GM12878 (cell line): ENCODE results near the gene SPATA46. TPM values are rescaled to one million over a fixed set of nuclear protein-coding genes. Genes with fewer than 3 reads are reported as not detected.

Experiments
- ATAC-seq: fragments of 200-7000 bp; cut with Tn5 transposase; 3 replicates; pipeline ENCODE4 v1.9.1; 2020; ENCODE audit warnings: mild to moderate bottlenecking, moderate library complexity
- BruUV-seq: library from RNA; stranded (reverse); fragments of 400-500 nt; replicated peaks from 2 replicates; lab custom pipeline; 2021; lab: Mats Ljungman, UMichigan
- CTCF ChIA-PET: fragments of 300-600 bp; sonication (Branson Sonifier 250); formaldehyde crosslinking; extraction: SDS; loops from one replicate; lab custom pipeline; 2021; ENCODE audit warnings: inconsistent platforms; lab: Yijun Ruan, JAX
- POLR2A ChIA-PET: fragments of 350-600 bp; formaldehyde crosslinking; extraction: SDS; loops from one replicate; lab custom pipeline; 2021; ENCODE audit warnings: inconsistent platforms; lab: Charles Lee
- RAD21 ChIA-PET: fragments of 300-600 bp; sonication (Branson Sonifier 250); formaldehyde crosslinking; loops from one replicate; lab custom pipeline; 2023; ENCODE audit warnings: antibody characterized with exemption; ENCODE audit not compliant: unreplicated experiment; lab: Charles Lee
- SMC1A ChIA-PET: fragments of 300-600 bp; sonication (Branson Sonifier 250); formaldehyde crosslinking; loops from one replicate; lab custom pipeline; 2023; ENCODE audit not compliant: unreplicated experiment, uncharacterized antibody; lab: Charles Lee
- DNase-seq: peaks from one replicate; pipeline ENCODE4 v3.0.0-alpha.2; 2011; ENCODE audit warnings: low read depth, low spot score
- FAIRE-seq: peaks from 3 replicates; lab custom pipeline; 2011; peaks lifted over from hg19 to GRCh38; lab: Jason Lieb, UNC
- H2AFZ ChIP-seq: 2 replicates; pipeline ENCODE4 v1.6.0; 2011; ENCODE audit warnings: low read depth, low read length, control low read depth; ENCODE audit not compliant: control insufficient read depth
- H3K27ac ChIP-seq: 2 replicates; pipeline ENCODE4 v1.5.1; 2011; ENCODE audit warnings: control low read depth; ENCODE audit not compliant: control insufficient read depth, insufficient read depth
- H3K27me3 ChIP-seq, 2 experiments: replicated peaks in 1 of 2; 2 replicates each; pipeline versions ENCODE4 v1.6.0 to v1.6.1; 2011; ENCODE audit warnings: low read length in 1 of 2; ENCODE audit not compliant: control insufficient read depth in 2 of 2, insufficient read depth in 2 of 2
- H3K36me3 ChIP-seq, 2 experiments: 2 replicates each; pipeline ENCODE4 v1.5.1; 2011; ENCODE audit warnings: low read length in 1 of 2; ENCODE audit not compliant: control insufficient read depth in 2 of 2, insufficient read depth in 2 of 2
- H3K4me1 ChIP-seq: 2 replicates; pipeline ENCODE4 v1.6.1; 2011; ENCODE audit warnings: mild to moderate bottlenecking, low read length, moderate library complexity, mixed read lengths; ENCODE audit not compliant: control insufficient read depth, insufficient read depth
- H3K4me2 ChIP-seq: 2 replicates; pipeline ENCODE4 v1.6.0; 2011; ENCODE audit warnings: control low read depth; ENCODE audit not compliant: control insufficient read depth, insufficient read depth
- H3K4me3 ChIP-seq: fragments of 200-600 bp; sonication (generic); 2 replicates; pipeline ENCODE4 v1.5.1; 2016
- H3K79me2 ChIP-seq: 2 replicates; pipeline ENCODE4 v1.6.0; 2011; ENCODE audit warnings: low read length; ENCODE audit not compliant: control insufficient read depth, insufficient read depth
- H3K9ac ChIP-seq: 2 replicates; pipeline ENCODE4 v1.8.0; 2011; ENCODE audit warnings: low read length, control low read depth, mixed read lengths; ENCODE audit not compliant: control insufficient read depth, insufficient read depth
- H3K9me3 ChIP-seq: replicated peaks from 3 replicates; pipeline ENCODE4 v1.5.1; 2011; ENCODE audit warnings: mild to moderate bottlenecking, low read length; ENCODE audit not compliant: control insufficient read depth, insufficient read depth
- H4K20me1 ChIP-seq: 2 replicates; pipeline ENCODE4 v1.6.0; 2011; ENCODE audit not compliant: control insufficient read depth, insufficient read depth
- BMI1 ChIP-seq: fragments of 450-650 bp; IDR thresholded peaks from 2 replicates; pipeline ENCODE4 v1.6.1; 2016; ENCODE audit warnings: mild to moderate bottlenecking, moderate library complexity, borderline replicate concordance
- CBFB ChIP-seq: IDR thresholded peaks from 2 replicates; pipeline ENCODE4 v1.6.1; 2016; ENCODE audit warnings: antibody characterized with exemption, low read depth
- DPF2 ChIP-seq: fragments of 450-650 bp; IDR thresholded peaks from 2 replicates; pipeline ENCODE4 v1.6.1; 2017; ENCODE audit warnings: mild to moderate bottlenecking
- EGR1 ChIP-seq, 2 experiments: IDR thresholded peaks; 1 replicate in 1 of 2; 2 replicates in 1 of 2; pipeline ENCODE4 v1.6.1; 2011 to 2012; ENCODE audit warnings: low read depth in 2 of 2, low read length in 2 of 2, borderline replicate concordance in 1 of 2, mild to moderate bottlenecking in 1 of 2, moderate library complexity in 1 of 2
- EP300 ChIP-seq, 2 experiments: fragments of 150-350 bp in 1 of 2; IDR thresholded peaks; 2 replicates each; pipeline ENCODE4 v1.6.1; 2011 to 2012; ENCODE audit warnings: low read depth in 2 of 2, low read length in 2 of 2, borderline replicate concordance in 1 of 2, improper control_type of control experiment in 1 of 2, inconsistent platforms in 1 of 2; ENCODE audit not compliant: control insufficient read depth in 1 of 2
- HDGF ChIP-seq: fragments of 450-650 bp; IDR thresholded peaks from 2 replicates; pipeline ENCODE4 v1.6.1; 2016; ENCODE audit warnings: antibody characterized with exemption
- MEF2B ChIP-seq: fragments of 450-650 bp; IDR thresholded peaks from 2 replicates; pipeline ENCODE4 v1.6.1; 2018; ENCODE audit warnings: mild to moderate bottlenecking, moderate library complexity; ENCODE audit not compliant: partially characterized antibody, poor library complexity, severe bottlenecking
- NFXL1 ChIP-seq: fragments of 450-650 bp; IDR thresholded peaks from 2 replicates; pipeline ENCODE4 v1.6.1; 2017; ENCODE audit warnings: antibody characterized with exemption, mild to moderate bottlenecking, borderline replicate concordance
- NR2F1 ChIP-seq: fragments of 450-650 bp; conservative IDR thresholded peaks from 2 replicates; pipeline ENCODE4 v1.6.1; 2017; ENCODE audit warnings: mild to moderate bottlenecking
- POLR2AphosphoS5 ChIP-seq: IDR thresholded peaks from 2 replicates; pipeline ENCODE4 v1.6.1; 2011; ENCODE audit warnings: mild to moderate bottlenecking, low read length, inconsistent platforms
- RBBP5 ChIP-seq: fragments of 200-600 bp; sonication (generic); conservative IDR thresholded peaks from 2 replicates; pipeline ENCODE4 v1.6.1; 2016
- SRF ChIP-seq, 2 experiments: IDR thresholded peaks; 2 replicates each; pipeline ENCODE4 v1.6.1; 2011; ENCODE audit warnings: low read depth in 2 of 2, low read length in 2 of 2, mild to moderate bottlenecking in 1 of 2, moderate library complexity in 1 of 2
- STAT3 ChIP-seq: IDR thresholded peaks from 2 replicates; pipeline ENCODE4 v1.6.1; 2011; ENCODE audit warnings: low read depth, low read length, improper control_type of control experiment
- SUPT20H ChIP-seq: IDR thresholded peaks from 2 replicates; pipeline ENCODE4 v1.6.1; 2011; ENCODE audit warnings: low read depth, mild to moderate bottlenecking, low read length, moderate library complexity, borderline replicate concordance; ENCODE audit not compliant: control insufficient read depth
- YBX1 ChIP-seq: fragments of 450-650 bp; IDR thresholded peaks from 2 replicates; pipeline ENCODE4 v1.6.1; 2016; ENCODE audit warnings: antibody characterized with exemption
- ZBED1 ChIP-seq: IDR thresholded peaks from 2 replicates; pipeline ENCODE4 v1.6.1; 2016; ENCODE audit warnings: borderline replicate concordance
- WGBS: methylation state at CpG from one replicate; pipeline ENCODE4 v1.1.6; 2016; ENCODE audit warnings: low lambda C conversion rate; ENCODE audit not compliant: insufficient replicate concordance, insufficient coverage; ENCODE audit errors: missing lambda C conversion rate; 5-methylcytosine and 5-hydroxymethylcytosine counted together
- in situ Hi-C: fragments of 300-500 bp; cut with MboI; formaldehyde crosslinking; loops from 9 replicates; pipeline ENCODE4 v1.14.3; 2018; ENCODE audit warnings: mixed read lengths
- intact Hi-C: fragments of 100-400 bp; cut with micrococcal nuclease; formaldehyde crosslinking; loops from one replicate; pipeline ENCODE4 v1.14.2; 2022; ENCODE audit not compliant: unreplicated experiment
- polyA plus RNA-seq, 11 experiments: library from polyadenylated mRNA; depleted of rRNA in 4 of 11; unstranded in 6 of 11; stranded (reverse) in 5 of 11; fragments of >200 nt; fragmentation: Nextera tagmentation in 4 of 11; fragmentation: Illumina TruSeq in 1 of 11; extraction: Ambion mirVana in 4 of 11; extraction: Trizol in 1 of 11; gene quantifications; 1 replicate in 1 of 11; 2 replicates in 10 of 11; pipeline versions ENCODE4 v1.2.1 to v1.2.3, GENCODE V29; 2011 to 2016; ENCODE audit warnings: inconsistent platforms in 2 of 11, missing spikeins in 2 of 11, low read depth in 1 of 11
- total RNA-seq, 4 experiments: library from RNA; depleted of rRNA in 3 of 4; stranded (reverse); fragments of >200 nt in 3 of 4; fragmentation: Illumina TruSeq in 1 of 4; extraction: Trizol in 1 of 4; gene quantifications; 2 replicates each; pipeline versions ENCODE4 v1.2.1 to v1.2.3, GENCODE V29; 2013 to 2021
- TF ChIP-seq, protein P1 (sequence below): fragments of 150-350 bp; IDR thresholded peaks from 2 replicates; pipeline ENCODE4 v1.6.1; 2016; ENCODE audit warnings: low read depth, low read length
- TF ChIP-seq, protein P2 (sequence below): fragments of 450-650 bp; IDR thresholded peaks from 2 replicates; pipeline ENCODE4 v1.6.1; 2016; ENCODE audit warnings: mild to moderate bottlenecking

Gene SPATA46
- total and polyA plus RNA-seq, 10 of the 15 experiments (the other 5 are each of a cell fraction or from before 2014, with no cell fraction given) = not detected

DNA sequence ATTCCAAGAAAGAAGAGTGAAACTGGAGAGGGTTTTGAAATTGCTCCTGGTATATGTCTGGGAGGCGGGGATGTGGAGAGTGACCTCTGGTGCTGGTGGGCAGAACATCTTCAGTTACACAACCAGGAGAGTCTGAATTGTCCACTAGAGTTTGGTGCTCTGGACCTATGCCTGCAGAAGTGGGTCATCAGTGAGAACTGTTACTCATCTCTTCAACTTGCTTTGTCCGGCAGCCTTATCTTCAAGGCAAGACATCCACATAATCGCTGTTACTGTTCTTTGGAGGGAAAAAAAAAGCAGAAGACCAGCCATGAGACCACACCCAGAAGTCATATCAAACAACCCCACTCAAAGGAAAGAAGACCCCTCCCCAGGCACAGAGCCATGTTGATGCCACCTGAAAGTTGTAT is 20.4 kb upstream of the SPATA46 start:
- RAD21 ChIA-PET = no interaction called here
- no peaks in the 10 kb centered on the region for H3K4me1 ChIP-seq

More for the DNA sequence above, 20.4 kb upstream of the SPATA46 start:
- SMC1A ChIA-PET = no interaction called here
- Histone ChIP-seq H2AFZ (no peak overlapping the region), H4K20me1 (no peaks in the 10 kb centered on the region), H3K79me2 (no peaks in the 10 kb centered on the region), H3K9ac (no peak overlapping the region), H3K4me2 (no peak overlapping the region), H3K27ac (no peak overlapping the region), H3K27me3 (peaks cover 0 to 5% of the 10 kb centered on the region in 2 experiments; a peak in 3 of 4 replicates), H3K9me3 (no peaks in the 10 kb centered on the region), H3K4me3 (no peak overlapping the region), H3K36me3 (no peaks in the 10 kb centered on the region)
- TF ChIP-seq SRF (IDR thresholded peaks at IDR 0.05; ENCODE audit: low read depth in 2 of 2, low read length in 2 of 2) = no peak
- TF ChIP-seq MEF2B = no peak
- TF ChIP-seq HDGF = no peak
- no peak for TF ChIP-seq YBX1
- TF ChIP-seq, protein P1, sequence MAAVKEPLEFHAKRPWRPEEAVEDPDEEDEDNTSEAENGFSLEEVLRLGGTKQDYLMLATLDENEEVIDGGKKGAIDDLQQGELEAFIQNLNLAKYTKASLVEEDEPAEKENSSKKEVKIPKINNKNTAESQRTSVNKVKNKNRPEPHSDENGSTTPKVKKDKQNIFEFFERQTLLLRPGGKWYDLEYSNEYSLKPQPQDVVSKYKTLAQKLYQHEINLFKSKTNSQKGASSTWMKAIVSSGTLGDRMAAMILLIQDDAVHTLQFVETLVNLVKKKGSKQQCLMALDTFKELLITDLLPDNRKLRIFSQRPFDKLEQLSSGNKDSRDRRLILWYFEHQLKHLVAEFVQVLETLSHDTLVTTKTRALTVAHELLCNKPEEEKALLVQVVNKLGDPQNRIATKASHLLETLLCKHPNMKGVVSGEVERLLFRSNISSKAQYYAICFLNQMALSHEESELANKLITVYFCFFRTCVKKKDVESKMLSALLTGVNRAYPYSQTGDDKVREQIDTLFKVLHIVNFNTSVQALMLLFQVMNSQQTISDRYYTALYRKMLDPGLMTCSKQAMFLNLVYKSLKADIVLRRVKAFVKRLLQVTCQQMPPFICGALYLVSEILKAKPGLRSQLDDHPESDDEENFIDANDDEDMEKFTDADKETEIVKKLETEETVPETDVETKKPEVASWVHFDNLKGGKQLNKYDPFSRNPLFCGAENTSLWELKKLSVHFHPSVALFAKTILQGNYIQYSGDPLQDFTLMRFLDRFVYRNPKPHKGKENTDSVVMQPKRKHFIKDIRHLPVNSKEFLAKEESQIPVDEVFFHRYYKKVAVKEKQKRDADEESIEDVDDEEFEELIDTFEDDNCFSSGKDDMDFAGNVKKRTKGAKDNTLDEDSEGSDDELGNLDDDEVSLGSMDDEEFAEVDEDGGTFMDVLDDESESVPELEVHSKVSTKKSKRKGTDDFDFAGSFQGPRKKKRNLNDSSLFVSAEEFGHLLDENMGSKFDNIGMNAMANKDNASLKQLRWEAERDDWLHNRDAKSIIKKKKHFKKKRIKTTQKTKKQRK = no peak
- no peak for TF ChIP-seq DPF2
- TF ChIP-seq POLR2AphosphoS5 = no peak
- no peak for TF ChIP-seq EP300 (IDR thresholded peaks at IDR 0.05; ENCODE audit: borderline replicate concordance in 1 of 2, control insufficient read depth in 1 of 2, low read depth in 2 of 2, low read length in 2 of 2)
- TF ChIP-seq EGR1 (IDR thresholded peaks at IDR 0.05; ENCODE audit: borderline replicate concordance in 1 of 2, low read depth in 2 of 2, low read length in 2 of 2) = no peak
- no peak for TF ChIP-seq ZBED1
- no peak for TF ChIP-seq NR2F1
- TF ChIP-seq BMI1 = no peak
- TF ChIP-seq STAT3 = no peak
- no peak for TF ChIP-seq RBBP5
- TF ChIP-seq, protein P2, sequence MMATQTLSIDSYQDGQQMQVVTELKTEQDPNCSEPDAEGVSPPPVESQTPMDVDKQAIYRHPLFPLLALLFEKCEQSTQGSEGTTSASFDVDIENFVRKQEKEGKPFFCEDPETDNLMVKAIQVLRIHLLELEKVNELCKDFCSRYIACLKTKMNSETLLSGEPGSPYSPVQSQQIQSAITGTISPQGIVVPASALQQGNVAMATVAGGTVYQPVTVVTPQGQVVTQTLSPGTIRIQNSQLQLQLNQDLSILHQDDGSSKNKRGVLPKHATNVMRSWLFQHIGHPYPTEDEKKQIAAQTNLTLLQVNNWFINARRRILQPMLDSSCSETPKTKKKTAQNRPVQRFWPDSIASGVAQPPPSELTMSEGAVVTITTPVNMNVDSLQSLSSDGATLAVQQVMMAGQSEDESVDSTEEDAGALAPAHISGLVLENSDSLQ = no peak
- no peak for TF ChIP-seq SUPT20H
- no peak for TF ChIP-seq NFXL1
- no peak for TF ChIP-seq CBFB
- POLR2A ChIA-PET = no interaction called here
- ATAC-seq = no peak; the same call in 2 of the 3 replicates
- no TSS peak for BruUV-seq
- in situ Hi-C loops = no loop called here
- no peak for FAIRE-seq
- DNase-seq = no peak
- CTCF ChIA-PET = interaction anchor here (3.1 kb wide), 1 partner anchor 39 kb away, joined by 11 read pairs; no protein-coding TSS in a partner anchor
- 54% methylated on average over 3 of the region's 3 CpGs for WGBS
- intact Hi-C loops = no loop called here
